ENCODE measurements around the gene ZNF45. TPM values are rescaled to one million over a fixed set of nuclear protein-coding genes. Genes with fewer than 3 reads are reported as not detected.

Gene ZNF45
- total RNA-seq = 3.3 and 4.8 TPM in 2 replicates

DNA sequence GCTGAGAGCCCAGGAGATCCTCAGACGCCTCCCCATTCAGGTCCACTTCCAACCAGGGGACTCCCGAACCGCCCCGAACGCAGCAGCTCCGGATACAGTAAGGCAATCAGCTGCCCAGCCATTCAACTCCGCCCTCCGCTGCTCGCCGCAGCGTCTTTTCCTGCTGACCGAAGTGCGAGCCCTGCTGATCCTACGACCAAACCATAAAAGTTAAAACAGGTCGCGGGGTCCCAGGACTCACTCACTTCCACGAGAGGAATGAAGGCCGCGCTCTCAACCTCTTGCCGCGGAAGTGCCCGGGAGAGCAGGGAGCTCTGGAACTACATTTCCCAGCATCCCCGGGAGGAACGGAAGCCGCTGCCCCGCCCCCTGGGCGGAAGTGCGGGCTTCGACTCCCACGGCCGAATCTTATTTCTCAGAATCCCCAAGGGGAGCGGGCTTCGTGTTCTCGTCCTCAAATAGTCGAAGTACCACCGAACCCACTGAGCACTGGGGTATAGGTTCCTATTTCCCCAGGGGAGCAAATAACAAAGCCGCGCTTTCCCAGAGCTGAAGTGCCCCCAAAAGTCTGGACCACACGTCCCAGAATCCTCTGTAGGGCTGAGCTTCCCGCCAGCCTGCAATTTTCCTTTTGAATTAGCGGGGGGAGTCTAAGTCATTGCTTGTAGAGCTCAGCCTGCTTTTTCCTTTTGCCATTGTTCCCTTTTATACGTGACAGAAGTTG lies at the start of gene ZNF45:
TSS of gene ZNF45 (minus strand) at position 298 of the 724 bp plus-strand sequence. CDS start 13,097 bp downstream, outside the sequence.
- TF ChIP-seq, protein P1, sequence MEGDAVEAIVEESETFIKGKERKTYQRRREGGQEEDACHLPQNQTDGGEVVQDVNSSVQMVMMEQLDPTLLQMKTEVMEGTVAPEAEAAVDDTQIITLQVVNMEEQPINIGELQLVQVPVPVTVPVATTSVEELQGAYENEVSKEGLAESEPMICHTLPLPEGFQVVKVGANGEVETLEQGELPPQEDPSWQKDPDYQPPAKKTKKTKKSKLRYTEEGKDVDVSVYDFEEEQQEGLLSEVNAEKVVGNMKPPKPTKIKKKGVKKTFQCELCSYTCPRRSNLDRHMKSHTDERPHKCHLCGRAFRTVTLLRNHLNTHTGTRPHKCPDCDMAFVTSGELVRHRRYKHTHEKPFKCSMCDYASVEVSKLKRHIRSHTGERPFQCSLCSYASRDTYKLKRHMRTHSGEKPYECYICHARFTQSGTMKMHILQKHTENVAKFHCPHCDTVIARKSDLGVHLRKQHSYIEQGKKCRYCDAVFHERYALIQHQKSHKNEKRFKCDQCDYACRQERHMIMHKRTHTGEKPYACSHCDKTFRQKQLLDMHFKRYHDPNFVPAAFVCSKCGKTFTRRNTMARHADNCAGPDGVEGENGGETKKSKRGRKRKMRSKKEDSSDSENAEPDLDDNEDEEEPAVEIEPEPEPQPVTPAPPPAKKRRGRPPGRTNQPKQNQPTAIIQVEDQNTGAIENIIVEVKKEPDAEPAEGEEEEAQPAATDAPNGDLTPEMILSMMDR (conservative IDR thresholded peaks at IDR 0.05; ENCODE audit: low read depth, low read length) = no peak
- DNase-seq (ENCODE audit: low read depth) = peak; percentile 58
- peak within 1 kb of the TSS; percentile 93 for H3K4me3 ChIP-seq (ENCODE audit: low read depth, low read length)

DNA sequence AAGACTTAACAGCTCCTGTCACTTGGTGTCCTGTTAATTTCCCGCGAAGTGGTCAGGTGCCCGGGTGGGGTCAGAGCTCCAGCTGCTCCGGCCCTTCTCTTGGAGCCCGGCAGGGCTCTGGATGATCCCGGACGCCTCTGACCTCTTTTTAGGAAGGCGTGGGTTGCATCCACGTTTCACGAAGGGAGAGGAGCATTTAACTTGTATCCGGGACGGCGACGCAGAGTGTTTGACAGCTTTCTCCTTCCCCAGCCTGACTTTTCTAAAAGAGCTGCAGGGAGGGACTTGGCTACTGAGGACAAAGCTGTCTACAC lies 49.6 kb upstream of the ZNF45 start:
- no peak for DNase-seq (ENCODE audit: low read depth)
- peak overlapping the region; percentile 86 for H3K4me3 ChIP-seq (ENCODE audit: low read depth, low read length)
- TF ChIP-seq, protein P1 (conservative IDR thresholded peaks at IDR 0.05; ENCODE audit: low read depth, low read length) = no peak

DNA sequence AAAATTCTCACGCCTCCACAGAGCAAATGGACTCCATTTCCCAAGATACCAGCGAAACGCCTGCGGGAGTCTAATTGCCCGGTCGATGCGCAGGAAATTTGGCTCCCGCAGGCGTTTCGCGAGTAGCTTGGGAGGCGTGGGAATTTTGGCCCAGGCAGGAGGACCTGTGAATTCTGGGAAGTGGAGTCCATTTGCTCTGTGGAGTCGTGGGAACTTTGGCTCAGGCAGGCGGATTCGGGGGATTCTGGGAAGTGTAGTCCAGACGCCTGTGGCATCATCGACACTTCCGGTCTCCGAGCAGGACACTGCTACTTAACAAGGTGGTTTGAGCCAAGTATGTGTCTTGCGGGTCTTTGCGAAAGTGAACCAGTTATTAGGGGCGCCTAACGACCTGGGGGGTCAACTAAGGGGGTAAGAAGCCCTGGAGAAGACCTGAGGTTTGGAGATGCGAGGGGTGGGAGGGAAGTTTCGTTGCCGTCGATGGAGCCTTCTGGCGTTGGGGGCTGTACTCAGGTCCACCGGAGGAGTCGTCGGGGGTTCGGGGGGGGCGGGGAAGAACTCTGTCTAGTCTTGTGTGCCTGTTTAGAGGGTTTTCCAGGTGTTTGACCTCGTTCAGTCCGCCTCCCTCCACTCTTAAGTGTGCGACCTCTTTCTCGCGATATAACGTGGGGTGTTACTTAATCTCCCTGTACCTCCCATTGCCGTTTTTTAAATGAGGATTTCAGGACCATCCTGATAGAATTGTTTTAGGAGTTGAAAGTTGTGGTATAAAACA lies 49.0 kb upstream of the ZNF45 start, which contains the start of gene ZNF155:
TSS of gene ZNF155 (plus strand) at position 277 of the 775 bp plus-strand sequence. CDS start 4,356 bp downstream, outside the sequence.
- TF ChIP-seq, protein P1 (conservative IDR thresholded peaks at IDR 0.05; ENCODE audit: low read depth, low read length) = no peak
- DNase-seq (ENCODE audit: low read depth) = peak; percentile 77
- H3K4me3 ChIP-seq (ENCODE audit: low read depth, low read length) = peak within 1 kb of the TSS; percentile 86

DNA sequence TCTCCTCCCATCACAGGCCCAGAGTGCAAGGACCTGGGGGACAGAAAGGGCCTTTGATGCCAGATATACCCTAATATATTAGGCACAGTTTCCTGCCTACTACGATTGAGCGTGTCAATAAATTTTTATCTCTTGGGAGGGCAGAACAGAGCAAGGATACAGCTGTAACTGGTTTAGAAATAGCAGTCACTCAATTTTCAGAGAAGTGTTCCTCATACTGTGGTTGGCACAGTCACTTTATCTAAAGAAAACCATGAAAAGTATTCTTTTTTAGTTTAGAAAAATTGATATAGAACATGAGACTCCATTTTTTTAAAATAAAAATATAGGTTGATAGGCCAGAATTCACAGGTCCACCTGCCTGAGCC lies 48.4 kb upstream of the ZNF45 start:
- no peak for DNase-seq (ENCODE audit: low read depth)
- H3K4me3 ChIP-seq (ENCODE audit: low read depth, low read length) = peak overlapping the region; percentile 86
- TF ChIP-seq, protein P1 (conservative IDR thresholded peaks at IDR 0.05; ENCODE audit: low read depth, low read length) = no peak

DNA sequence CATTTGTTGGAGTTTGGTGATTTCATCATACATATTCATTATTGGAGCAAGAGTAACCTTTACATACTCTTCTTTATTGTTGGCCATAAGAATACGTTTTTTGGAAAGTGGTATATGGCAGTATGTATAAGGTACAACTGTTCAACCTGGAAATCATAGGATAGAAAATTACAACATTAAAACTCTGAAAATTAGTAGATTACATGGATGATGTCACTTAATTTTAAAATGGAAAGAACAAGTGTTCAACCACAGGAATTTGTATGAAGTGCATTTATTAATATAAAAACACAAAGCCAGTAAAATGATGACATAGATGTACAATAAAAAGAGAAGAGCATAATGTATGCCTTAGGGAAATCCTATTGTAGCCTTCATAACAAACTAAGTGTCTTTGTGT lies 41.6 kb upstream of the ZNF45 start:
- no peak overlapping the region for H3K4me3 ChIP-seq (ENCODE audit: low read depth, low read length)
- TF ChIP-seq, protein P1 (conservative IDR thresholded peaks at IDR 0.05; ENCODE audit: low read depth, low read length) = no peak
- DNase-seq (ENCODE audit: low read depth) = no peak

DNA sequence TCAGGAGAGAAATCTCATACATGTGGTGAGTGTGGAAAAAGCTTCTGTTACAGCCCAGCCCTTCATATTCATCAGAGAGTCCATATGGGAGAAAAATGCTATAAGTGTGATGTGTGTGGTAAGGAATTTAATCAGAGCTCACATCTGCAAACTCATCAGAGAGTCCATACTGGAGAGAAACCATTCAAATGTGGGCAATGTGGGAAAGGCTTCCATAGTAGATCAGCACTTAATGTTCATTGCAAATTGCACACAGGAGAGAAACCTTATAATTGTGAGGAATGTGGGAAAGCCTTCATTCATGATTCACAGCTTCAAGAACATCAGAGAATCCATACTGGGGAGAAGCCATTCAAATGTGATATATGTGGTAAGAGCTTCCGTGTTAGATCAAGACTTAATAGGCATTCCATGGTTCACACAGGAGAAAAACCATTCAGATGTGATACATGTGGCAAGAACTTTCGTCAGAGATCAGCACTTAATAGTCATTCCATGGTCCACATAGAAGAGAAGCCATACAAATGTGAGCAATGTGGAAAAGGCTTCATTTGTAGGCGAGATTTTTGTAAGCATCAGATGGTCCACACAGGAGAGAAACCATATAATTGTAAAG lies 31.1 kb upstream of the ZNF45 start:
- H3K4me3 ChIP-seq (ENCODE audit: low read depth, low read length) = no peak overlapping the region
- no peak for DNase-seq (ENCODE audit: low read depth)
- TF ChIP-seq, protein P1 (conservative IDR thresholded peaks at IDR 0.05; ENCODE audit: low read depth, low read length) = no peak

Measured in epithelial cell of proximal tubule (primary cell).